GM23248 (cell line): Measurements from ENCODE around the gene MB.

Source experiments
- EZH2 ChIP-seq: fragments of 200-600 bp; sonication (generic); IDR thresholded peaks from 2 replicates; pipeline ENCODE4 v1.6.1; 2018; ENCODE audit warnings: antibody characterized with exemption, mild to moderate bottlenecking; ENCODE audit not compliant: insufficient read depth, poor library complexity, severe bottlenecking
- EZH2phosphoT487 ChIP-seq: fragments of 200-600 bp; sonication (generic); IDR thresholded peaks from 2 replicates; pipeline ENCODE4 v1.6.1; 2018; ENCODE audit warnings: antibody characterized with exemption, moderate library complexity, mild to moderate bottlenecking, low read depth; ENCODE audit not compliant: insufficient read depth

- TF ChIP-seq EZH2phosphoT487, result no peak
- TF ChIP-seq EZH2, result no peak
Measured at GRCh38 chr22:35589756-35590093, 27.4 kb downstream of the MB start.
